HUDEP-2 (cell line): ENCODE results near the gene HPS5.
"Not testable (repeated sequence)": the region's sequence is repeated elsewhere in the genome, so short reads cannot be mapped to it uniquely, and the experiment has no call there.

Experiments
- DNase-seq, 76 experiments: peaks; one replicate each; lab custom pipeline; 2025; ENCODE audit not compliant: unreplicated experiment in 76 of 76; lab: John Stamatoyannopoulos, UW

The HPS5 gene

GRCh38 chr11:18277565-18278271 is 44.2 kb downstream of the HPS5 start:
- no peak for DNase-seq

- no peak for DNase-seq
These were observed 50.7 kb downstream of the HPS5 start for GRCh38 chr11:18271206-18271605.

- DNase-seq, result no peak
These were observed 51.8 kb downstream of the HPS5 start for GRCh38 chr11:18270102-18270501.

- DNase-seq, result not testable (repeated sequence)
These were observed 52.7 kb downstream of the HPS5 start for GRCh38 chr11:18269252-18269651.

GRCh38 chr11:18267335-18268133 is 54.4 kb downstream of the HPS5 start:
- DNase-seq, result not testable (repeated sequence)

- no peak for DNase-seq
These were observed 56.0 kb downstream of the HPS5 start, which contains the start of gene SAA1 for GRCh38 chr11:18265949-18266348. Gene SAA1 (plus strand): TSS chr11:18266264. CDS start chr11:18266888, 624 bp downstream.

- no peak for DNase-seq
These were observed 57.0 kb downstream of the HPS5 start for GRCh38 chr11:18264677-18265555.

GRCh38 chr11:18264035-18264434 is 57.9 kb downstream of the HPS5 start:
- no peak for DNase-seq

GRCh38 chr11:18262681-18263350 is 59.1 kb downstream of the HPS5 start:
- DNase-seq, result not testable (repeated sequence)

- DNase-seq, result no peak
These were observed 60.2 kb downstream of the HPS5 start for GRCh38 chr11:18261721-18262120.

- DNase-seq, result no peak
These were observed 62.7 kb downstream of the HPS5 start for GRCh38 chr11:18259259-18259658.

- DNase-seq, result no peak
These were observed 67.1 kb downstream of the HPS5 start for GRCh38 chr11:18254781-18255361.

GRCh38 chr11:18253778-18254338 is 68.1 kb downstream of the HPS5 start:
- no peak for DNase-seq

GRCh38 chr11:18253233-18253632 is 68.7 kb downstream of the HPS5 start:
- no peak for DNase-seq

- DNase-seq, result no peak
These were observed 73.4 kb downstream of the HPS5 start, which contains the start of gene SAA2 for GRCh38 chr11:18248561-18248960. Gene SAA2 (minus strand): TSS chr11:18248668. CDS start chr11:18248011, 657 bp downstream.

GRCh38 chr11:18247191-18247581 is 74.8 kb downstream of the HPS5 start:
- DNase-seq, result not testable (repeated sequence)

- not testable (repeated sequence) for DNase-seq
These were observed 75.4 kb downstream of the HPS5 start for GRCh38 chr11:18246379-18247190.

- no peak for DNase-seq
These were observed 76.5 kb downstream of the HPS5 start for GRCh38 chr11:18245396-18245795.
